GM10847 (cell line): ENCODE results near the gene CHCHD4.

Source experiments
- POLR2A ChIP-seq: IDR thresholded peaks from 2 replicates; pipeline ENCODE4 v1.6.1; 2011; ENCODE audit not compliant: insufficient read length; ENCODE audit errors: extremely low read depth

CHCHD4 gene

GRCh38 chr3:14117468-14118399, 6.9 kb downstream of the CHCHD4 start:
- no peak for TF ChIP-seq POLR2A

DNA sequence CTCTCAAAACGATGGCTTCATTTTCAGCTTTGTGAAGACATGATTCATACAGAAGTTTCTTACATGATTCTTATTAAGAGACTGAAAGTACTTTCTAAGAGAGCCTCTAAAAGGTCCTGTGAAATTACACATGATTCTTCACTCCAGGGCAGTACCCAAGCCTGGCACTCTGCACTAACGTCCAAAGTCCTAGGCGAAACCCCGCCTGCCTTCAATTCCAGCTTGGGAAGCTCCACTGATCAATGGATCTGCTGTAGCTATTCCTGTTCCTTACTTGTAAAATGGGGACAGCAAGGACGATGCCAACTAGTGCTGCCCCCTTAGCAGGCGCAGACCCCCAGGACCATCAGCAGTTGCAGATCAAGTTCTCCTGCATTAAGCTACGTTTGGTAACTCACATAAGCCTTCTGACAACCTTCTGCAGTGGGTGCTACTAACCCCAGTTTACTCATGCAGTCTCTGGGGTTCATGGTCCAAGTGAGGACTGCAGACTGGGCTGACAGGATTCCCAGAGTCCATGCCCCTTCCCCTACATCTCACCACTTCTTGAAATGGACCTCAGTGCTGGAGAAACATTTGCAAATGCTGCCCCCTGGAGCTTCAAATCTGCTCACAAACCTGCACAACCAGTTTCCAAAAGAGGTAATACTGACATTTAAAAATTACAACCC, 10.6 kb downstream of the CHCHD4 start:
- TF ChIP-seq POLR2A: no peak

DNA sequence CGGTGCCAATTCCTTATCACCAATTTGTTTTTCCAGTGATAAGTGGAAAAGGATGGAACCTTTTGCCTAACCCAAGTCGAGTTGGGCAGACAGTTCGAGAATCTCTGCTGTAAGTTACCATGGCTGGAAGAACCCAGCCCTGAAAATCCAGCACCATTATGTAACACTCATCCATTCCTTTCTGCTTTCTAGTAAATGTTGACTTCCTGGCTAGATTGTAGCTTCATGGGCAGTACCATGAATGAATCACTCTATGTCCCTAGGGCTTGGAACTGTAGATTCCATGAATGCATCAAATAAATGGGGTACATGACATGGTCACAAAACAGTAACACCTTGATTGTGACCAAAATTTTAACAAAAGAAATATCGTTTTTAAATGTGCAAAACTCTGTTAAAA, 14.0 kb downstream of the CHCHD4 start:
- no peak for TF ChIP-seq POLR2A

- no peak for TF ChIP-seq POLR2A
Measured at GRCh38 chr3:14097616-14098391, 26.9 kb downstream of the CHCHD4 start.

DNA sequence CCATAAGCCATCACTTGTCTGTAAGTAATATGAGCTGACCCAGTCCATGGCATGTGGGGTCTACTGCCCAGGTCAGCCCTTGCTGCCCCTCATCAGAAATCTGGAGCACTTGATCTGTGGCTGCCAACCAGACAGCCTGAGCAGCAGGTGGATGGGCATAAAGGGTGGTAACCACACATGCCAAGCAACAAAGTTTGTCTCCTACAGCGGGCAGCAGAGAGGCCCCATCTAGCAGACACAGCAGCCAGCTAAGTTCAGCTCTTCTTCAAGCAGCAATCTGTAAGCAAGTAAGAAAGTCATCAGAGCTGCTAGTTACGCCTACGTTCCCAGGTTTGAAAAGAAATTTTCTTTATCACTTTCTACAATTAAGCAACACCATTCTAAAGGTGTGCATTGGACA, 27.9 kb downstream of the CHCHD4 start:
- TF ChIP-seq POLR2A: no peak

GRCh38 chr3:14093831-14094230, 30.8 kb downstream of the CHCHD4 start:
- no peak for TF ChIP-seq POLR2A

- no peak for TF ChIP-seq POLR2A
Measured at GRCh38 chr3:14092464-14092863, 32.2 kb downstream of the CHCHD4 start.

GRCh38 chr3:14082108-14082657, 42.5 kb downstream of the CHCHD4 start:
- no peak for TF ChIP-seq POLR2A

DNA sequence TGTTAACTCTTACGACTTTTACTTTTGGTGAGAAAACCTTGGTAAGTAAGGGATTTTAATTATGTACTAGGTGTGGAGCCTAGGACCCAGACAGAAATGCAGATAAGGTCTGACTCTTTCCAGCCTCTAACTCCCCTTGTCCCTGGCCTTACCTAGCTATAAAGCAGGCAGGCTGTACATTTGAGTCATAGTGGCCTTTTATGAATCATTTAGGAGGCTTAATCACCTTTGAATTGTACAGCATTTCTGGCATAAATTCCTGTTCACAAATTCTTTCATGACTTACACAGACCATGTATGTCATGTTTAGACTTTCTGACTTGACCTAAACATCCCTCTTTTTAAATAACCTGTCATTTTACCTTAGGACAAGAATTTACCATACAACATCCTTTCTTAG, 47.4 kb downstream of the CHCHD4 start:
- TF ChIP-seq POLR2A: no peak

GRCh38 chr3:14064910-14065309, 59.8 kb downstream of the CHCHD4 start:
- TF ChIP-seq POLR2A: no peak

DNA sequence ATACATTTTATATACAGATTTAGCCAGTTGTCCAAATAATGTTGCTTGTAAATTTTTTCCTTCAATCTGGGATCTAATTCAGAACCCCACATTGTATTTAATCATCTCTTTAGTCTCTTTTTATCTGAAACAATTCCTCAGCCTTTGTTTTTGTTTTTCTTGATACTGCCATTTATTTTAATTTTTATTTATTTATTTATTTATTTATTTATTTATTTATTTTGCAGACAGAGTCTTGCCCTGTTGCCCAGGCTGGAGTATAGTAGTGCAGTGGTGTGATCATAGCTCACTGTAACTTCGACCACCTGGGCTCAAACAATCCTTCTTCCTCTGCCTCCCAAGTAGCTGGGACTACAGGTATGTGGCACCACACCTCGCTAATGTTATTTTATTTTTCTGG, 61.5 kb downstream of the CHCHD4 start:
- TF ChIP-seq POLR2A: no peak
